GM12873 (cell line): ENCODE data around the gene EXOC6B.

Source experiments
- CTCF ChIP-seq: IDR thresholded peaks from 2 replicates; pipeline ENCODE4 v1.5.1; 2012; ENCODE audit warnings: low read depth, mild to moderate bottlenecking, moderate library complexity, low read length, control low read depth; ENCODE audit not compliant: insufficient read depth; ENCODE audit errors: missing control alignments

Gene EXOC6B

GRCh38 chr2:72134997-72135800, 690.6 kb downstream of the EXOC6B start:
- TF ChIP-seq CTCF: no peak

GRCh38 chr2:72134408-72134996, 691.3 kb downstream of the EXOC6B start:
- no peak for TF ChIP-seq CTCF

- TF ChIP-seq CTCF: no peak
Observed at GRCh38 chr2:72133721-72134407, 692.0 kb downstream of the EXOC6B start.

- TF ChIP-seq CTCF: no peak
Observed at GRCh38 chr2:72132981-72133720, 692.7 kb downstream of the EXOC6B start.

GRCh38 chr2:72131916-72132841, 693.7 kb downstream of the EXOC6B start:
- no peak for TF ChIP-seq CTCF

GRCh38 chr2:72131371-72131891, 694.4 kb downstream of the EXOC6B start:
- TF ChIP-seq CTCF: no peak
